Measurements from ENCODE around the gene CGB7.

CGB7 gene

DNA sequence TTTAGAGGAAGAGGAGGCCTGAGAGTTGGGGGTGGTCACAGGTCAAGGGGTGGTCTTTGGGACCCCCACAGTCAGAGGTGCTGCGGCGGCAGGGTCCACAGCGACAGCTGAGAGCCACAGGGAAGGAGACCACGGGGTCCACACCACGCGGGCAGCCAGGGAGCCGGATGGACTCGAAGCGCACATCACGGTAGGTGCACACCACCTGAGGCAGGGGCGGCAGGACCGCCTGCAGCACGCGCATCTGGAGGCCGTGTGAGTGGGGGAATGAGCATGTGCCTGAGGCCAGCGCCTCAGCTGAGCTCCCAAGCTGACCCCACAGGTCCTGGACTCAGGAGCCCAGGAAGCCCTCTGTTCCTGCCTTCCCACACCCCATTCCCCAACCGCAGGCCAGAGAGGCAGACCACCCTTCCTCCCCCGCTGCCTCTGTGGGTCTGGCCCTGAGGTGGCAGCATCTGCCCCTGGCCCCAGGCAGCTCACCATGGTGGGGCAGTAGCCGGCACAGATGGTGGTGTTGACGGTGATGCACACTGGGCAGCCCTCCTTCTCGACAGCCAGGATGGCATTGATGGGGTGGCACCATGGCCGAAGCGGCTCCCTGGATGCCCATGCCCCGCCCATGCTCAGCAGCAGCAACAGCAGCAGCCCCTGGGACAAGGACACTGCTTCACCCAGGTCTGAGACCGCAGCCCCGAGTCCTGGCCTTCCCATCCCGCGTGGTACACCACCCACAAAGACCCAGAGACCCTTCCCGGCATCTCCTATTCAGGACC lies 41.3 kb downstream of the CGB7 start:
- no peak for DNase-seq (ENCODE audit: low spot score)

DNA sequence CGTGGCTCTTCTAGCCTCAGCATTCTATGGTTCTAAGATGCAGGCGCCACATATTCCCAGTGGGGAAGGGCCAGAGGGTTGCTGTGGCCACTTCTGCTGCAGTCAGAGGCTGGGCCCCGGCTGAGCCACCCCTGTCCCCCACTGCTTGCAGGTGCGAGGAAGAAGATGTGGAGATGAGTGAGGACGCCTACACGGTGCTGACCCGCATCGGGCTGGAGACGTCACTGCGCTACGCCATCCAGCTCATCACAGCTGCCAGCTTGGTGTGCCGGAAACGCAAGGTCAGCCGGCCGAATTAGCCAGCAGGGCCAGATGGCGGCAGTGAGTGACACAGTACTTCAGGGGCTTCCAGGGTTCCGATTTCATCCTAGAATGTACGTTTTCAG lies 42.7 kb downstream of the CGB7 start:
- DNase-seq (ENCODE audit: low spot score): no peak

- DNase-seq (ENCODE audit: low spot score): no peak
These were observed 43.3 kb downstream of the CGB7 start for GRCh38 chr19:49014123-49014869.

GRCh38 chr19:49011194-49011593 lies 46.4 kb downstream of the CGB7 start:
- no peak for DNase-seq (ENCODE audit: low spot score)

DNA sequence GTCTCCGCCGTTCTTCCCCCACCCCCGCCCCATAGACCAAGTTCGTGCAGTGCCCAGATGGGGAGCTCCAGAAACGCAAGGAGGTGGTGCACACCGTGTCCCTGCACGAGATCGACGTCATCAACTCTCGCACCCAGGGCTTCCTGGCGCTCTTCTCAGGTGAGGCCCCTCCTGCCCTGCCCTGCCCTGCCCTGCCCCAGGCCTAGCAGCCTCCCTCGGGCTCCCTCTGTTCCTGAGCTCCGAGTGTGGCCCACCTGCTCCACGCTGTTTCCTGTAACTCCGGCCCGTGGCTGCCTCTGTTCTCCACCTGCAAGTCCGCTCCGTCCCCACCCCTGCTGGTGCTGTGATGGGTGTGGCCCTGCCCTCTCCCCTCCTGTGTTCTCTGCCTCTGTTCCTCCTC lies 47.1 kb downstream of the CGB7 start:
- no peak for DNase-seq (ENCODE audit: low spot score)

DNA sequence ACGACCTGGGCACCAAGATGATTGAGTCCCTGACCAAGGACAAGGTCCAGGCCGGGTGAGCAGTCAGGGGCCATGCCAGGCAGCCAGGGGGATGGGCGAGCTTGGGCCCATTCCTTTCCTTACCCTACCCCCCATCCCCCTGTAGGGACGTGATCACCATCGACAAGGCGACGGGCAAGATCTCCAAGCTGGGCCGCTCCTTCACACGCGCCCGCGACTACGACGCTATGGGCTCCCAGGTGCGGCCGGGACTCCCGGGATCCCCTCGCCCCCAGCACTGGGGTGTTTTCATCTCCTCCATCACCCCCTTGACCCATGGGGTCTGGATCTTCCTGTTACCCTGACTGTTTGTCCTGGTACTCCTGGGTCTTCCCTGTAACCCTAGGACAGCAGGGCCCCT lies 47.7 kb downstream of the CGB7 start:
- no peak for DNase-seq (ENCODE audit: low spot score)

- DNase-seq (ENCODE audit: low spot score): no peak
These were observed 50.6 kb downstream of the CGB7 start for GRCh38 chr19:49006905-49007304.

DNA sequence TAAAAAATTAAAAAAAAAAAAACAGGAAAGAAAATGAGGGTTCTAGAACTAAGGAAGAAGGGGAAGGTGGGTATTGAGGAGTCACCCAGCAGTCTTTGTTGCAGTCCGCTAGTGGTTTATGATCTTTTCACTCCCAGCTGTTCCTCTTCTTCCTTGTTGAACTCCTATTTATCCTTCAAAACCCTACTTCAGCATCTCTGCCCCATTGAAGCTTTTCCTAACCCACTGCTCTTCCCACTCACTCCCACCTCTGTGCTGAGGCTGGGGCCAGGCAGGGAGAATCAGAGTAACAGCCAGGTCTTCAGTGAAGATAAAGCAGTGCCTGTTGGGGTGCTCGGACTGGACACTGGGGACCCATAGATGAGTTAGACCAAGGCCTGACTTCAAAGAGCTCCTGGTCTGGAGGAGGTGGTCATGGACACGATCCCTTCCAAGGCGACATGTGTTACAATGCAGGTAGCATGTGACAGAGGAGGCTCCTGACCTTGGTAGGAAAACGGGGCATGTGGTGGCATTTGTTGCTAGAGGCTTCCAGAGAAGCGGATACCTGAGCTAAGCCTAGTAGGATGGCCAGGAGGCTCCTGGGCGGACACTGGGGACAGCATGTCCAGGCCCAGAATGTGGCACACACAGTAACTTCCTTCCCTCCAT lies 52.5 kb downstream of the CGB7 start:
- no peak for DNase-seq (ENCODE audit: low spot score)

Data from globus pallidus (tissue), 1 donor.